K562 (cell line): Measurements from ENCODE around the gene KCNN3.

Source experiments
- NR1H2 ChIP-seq: sonication (generic); formaldehyde crosslinking; IDR thresholded peaks from 2 replicates; pipeline ENCODE4 v1.4.0; 2020; ENCODE audit warnings: mild to moderate bottlenecking, missing genetic modification reagents
- STAT5B ChIP-seq: fragments of 250-450 bp; sonication (Bioruptor Pico); IDR thresholded peaks from 2 replicates; pipeline ENCODE4 v1.8.0; 2021; ENCODE audit warnings: mild to moderate bottlenecking, inconsistent platforms
- ZC3H11A ChIP-seq: IDR thresholded peaks from 2 replicates; pipeline ENCODE4 v1.6.1; 2012; ENCODE audit warnings: low read depth, low read length, improper control_type of control experiment
- ZFX ChIP-seq: sonication (generic); formaldehyde crosslinking; IDR thresholded peaks from 2 replicates; pipeline ENCODE4 v1.8.0; 2022; ENCODE audit warnings: mild to moderate bottlenecking, missing genetic modification reagents, moderate library complexity
- ZNF586 ChIP-seq: fragments of 450-650 bp; formaldehyde crosslinking; conservative IDR thresholded peaks from 2 replicates; pipeline ENCODE4 v1.4.0; 2020; ENCODE audit warnings: mild to moderate bottlenecking, moderate library complexity

GRCh38 chr1:154896771-154897286 is 26.7 kb upstream of the KCNN3 start:
- TF ChIP-seq STAT5B (CRISPR knock-in tag) (no peak), ZC3H11A (no peak), NR1H2 (CRISPR knock-in tag) (no peak), ZNF586 (no peak), ZFX (CRISPR knock-in tag) (no peak)
